ENCODE measurements around the gene ROBO2.

The ROBO2 gene

DNA sequence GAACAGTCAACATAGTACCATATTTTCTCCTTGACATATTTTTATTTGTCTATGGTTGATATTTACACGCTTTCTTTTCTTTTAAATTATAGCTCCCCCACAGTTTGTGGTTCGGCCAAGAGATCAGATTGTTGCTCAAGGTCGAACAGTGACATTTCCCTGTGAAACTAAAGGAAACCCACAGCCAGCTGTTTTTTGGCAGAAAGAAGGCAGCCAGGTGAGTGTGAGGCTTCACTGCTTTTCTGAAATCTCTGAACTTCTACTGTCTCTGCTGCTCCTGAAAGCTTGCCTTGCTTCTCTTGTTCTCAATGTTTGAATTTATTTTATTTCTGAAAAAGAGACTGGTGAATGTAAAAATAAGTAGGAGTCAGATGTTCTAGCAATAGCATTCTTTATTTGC lies 506.3 kb downstream of the ROBO2 start:
- TF ChIP-seq CTCF (IDR thresholded peaks at IDR 0.05; ENCODE audit: borderline replicate concordance, control extremely low read depth, extremely low read depth, insufficient read depth, missing control alignments) = no peak
- in situ Hi-C loops (cut with MboI; ENCODE audit: low sequenced_read_pairs, unreplicated experiment) = no loop called here
- DNase-seq (ENCODE audit: low spot score) = no peak

DNA sequence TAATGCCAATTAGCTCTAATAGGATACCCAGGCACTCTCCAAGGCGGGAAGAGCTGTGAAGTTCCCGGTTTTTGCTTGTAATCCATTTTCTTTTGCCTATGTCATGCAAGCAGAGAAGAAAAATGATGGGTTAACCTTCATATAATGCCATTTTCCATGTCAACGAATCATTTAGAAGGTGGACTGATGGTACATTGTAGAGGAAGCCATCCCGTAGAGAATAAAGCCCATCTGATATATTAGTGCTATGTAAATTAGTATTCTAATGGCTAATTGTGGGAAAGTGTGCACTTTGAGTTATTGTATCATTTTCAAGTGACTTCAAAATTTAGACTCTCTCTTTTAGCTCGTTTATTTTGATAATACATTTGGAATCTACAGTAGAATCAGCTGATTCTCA lies 509.1 kb downstream of the ROBO2 start:
- no peak for TF ChIP-seq CTCF (IDR thresholded peaks at IDR 0.05; ENCODE audit: borderline replicate concordance, control extremely low read depth, extremely low read depth, insufficient read depth, missing control alignments)
- in situ Hi-C loops (cut with MboI; ENCODE audit: low sequenced_read_pairs, unreplicated experiment) = no loop called here
- DNase-seq (ENCODE audit: low spot score) = no peak

DNA sequence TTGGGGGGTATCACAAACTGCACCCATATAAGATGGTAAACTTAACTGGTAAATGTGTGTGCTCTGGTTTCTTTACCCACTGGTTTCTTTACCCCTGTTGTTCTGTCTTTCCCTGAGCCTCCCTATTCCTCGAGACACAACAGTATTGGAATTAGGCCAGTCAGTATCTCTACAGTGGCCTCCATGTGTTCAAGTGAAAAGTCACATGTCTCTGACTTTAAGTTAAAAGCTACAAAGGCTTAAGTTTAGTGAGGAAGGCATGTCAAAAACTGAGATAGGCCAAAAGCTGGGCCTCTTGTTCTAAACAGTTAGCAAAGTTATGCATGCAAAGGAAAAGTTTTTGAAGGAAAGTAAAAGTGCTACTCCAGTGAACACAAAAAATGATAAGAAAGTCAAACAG lies 513.3 kb downstream of the ROBO2 start:
- no peak for TF ChIP-seq CTCF (IDR thresholded peaks at IDR 0.05; ENCODE audit: borderline replicate concordance, control extremely low read depth, extremely low read depth, insufficient read depth, missing control alignments)
- in situ Hi-C loops (cut with MboI; ENCODE audit: low sequenced_read_pairs, unreplicated experiment) = no loop called here
- no peak for DNase-seq (ENCODE audit: low spot score)

GRCh38 chr3:77562089-77562488 lies 522.2 kb downstream of the ROBO2 start:
- no peak for TF ChIP-seq CTCF (IDR thresholded peaks at IDR 0.05; ENCODE audit: borderline replicate concordance, control extremely low read depth, extremely low read depth, insufficient read depth, missing control alignments)
- no peak for DNase-seq (ENCODE audit: low spot score)
- in situ Hi-C loops (cut with MboI; ENCODE audit: low sequenced_read_pairs, unreplicated experiment) = no loop called here

- DNase-seq (ENCODE audit: low spot score) = no peak
- in situ Hi-C loops (cut with MboI; ENCODE audit: low sequenced_read_pairs, unreplicated experiment) = no loop called here
- TF ChIP-seq CTCF (IDR thresholded peaks at IDR 0.05; ENCODE audit: borderline replicate concordance, control extremely low read depth, extremely low read depth, insufficient read depth, missing control alignments) = no peak
Measured at GRCh38 chr3:77563012-77563411, 523.1 kb downstream of the ROBO2 start.

DNA sequence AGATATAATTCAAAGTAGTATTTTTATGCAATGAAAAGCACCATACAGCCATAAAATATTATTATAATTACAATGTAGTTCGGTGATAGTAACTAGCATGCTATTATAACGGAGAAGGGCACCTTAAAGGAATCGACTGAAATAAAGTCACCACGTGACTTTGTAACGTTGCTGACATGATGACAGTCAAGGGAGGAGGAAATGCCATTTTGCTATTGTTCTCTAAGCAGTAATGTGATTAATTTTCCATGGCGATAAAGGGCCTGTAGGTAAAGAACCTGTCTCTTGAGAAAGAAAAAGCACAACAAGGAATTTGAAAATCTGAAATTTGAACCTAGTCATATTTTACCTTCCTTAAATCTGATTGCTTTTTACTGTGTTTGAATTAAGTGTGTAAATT lies 526.2 kb downstream of the ROBO2 start:
- DNase-seq (ENCODE audit: low spot score) = no peak
- TF ChIP-seq CTCF (IDR thresholded peaks at IDR 0.05; ENCODE audit: borderline replicate concordance, control extremely low read depth, extremely low read depth, insufficient read depth, missing control alignments) = no peak
- in situ Hi-C loops (cut with MboI; ENCODE audit: low sequenced_read_pairs, unreplicated experiment) = no loop called here
